ENCODE data around the gene SCLY. TPM values are rescaled to one million over a fixed set of nuclear protein-coding genes. Genes with fewer than 3 reads are reported as not detected.

Gene SCLY
- total and polyA plus RNA-seq, 2 of the 8 experiments (the other 6 are each of a cell fraction or from before 2014, with no cell fraction given), result 79.0 to 79.5 TPM

DNA sequence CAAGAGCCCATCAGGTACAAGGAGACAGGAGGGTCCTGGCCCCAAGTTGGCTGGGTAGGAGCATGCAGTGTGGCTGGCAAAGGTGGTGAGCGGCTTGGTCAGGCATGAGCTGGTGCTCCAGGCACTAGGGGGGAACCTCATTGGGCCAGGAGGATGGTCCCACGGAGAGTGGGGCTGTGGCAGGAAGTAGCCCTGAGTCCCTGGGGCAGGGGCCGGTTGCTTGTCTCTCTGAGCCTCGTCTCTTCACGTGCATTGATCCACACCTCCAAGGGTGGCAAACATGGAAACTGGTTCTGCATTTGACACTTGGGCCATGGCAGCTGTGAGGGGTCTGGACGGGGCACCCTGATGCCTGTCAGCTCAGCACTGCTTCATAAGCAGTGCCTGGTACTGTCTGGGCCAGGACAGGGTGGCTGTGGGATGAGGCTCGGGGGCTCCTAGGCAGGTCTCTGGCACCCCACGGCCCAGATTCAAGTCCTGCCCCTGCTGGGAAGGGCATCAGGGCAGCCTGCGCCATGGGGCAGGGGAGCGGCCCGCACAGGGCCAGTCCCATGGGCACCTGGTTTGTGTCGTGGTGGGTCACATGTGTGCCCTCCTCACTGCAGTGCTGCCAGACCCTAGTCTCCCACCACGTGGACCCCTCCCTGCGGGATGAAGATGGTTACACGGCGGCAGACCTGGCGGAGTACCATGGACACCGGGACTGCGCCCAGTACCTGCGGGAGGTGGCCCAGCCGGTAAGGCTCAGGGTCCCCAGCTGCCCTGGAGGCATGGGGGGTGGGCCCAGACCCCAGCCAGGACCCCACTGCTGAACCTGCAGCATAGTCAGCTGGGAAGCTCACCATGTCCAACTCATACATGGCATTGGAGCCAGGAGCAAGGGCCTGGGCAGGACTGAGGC is 55.7 kb downstream of the SCLY start:
- no peak overlapping the region for H3K14ac ChIP-seq (ENCODE audit: insufficient read length)
- H3K4me3 ChIP-seq (ENCODE audit: extremely low read depth in 1 of 4, insufficient read depth in 2 of 4, low read depth in 3 of 4, low read length in 4 of 4), result no peak overlapping the region
- ChIA-PET CTCF (ENCODE audit: partially characterized antibody) (interaction anchor here (0.8 to 1.5 kb wide), 2 partner anchors 24 to 35 kb away, joined by 3 to 4 read pairs; no protein-coding TSS in a partner anchor), POLR2A (ENCODE audit: partially characterized antibody) (interaction anchor here (0.8 kb wide), 1 partner anchor 12 kb away, joined by 3 read pairs; no protein-coding TSS in a partner anchor)
- H3K27ac ChIP-seq (ENCODE audit: low read depth, low read length), result no peak overlapping the region
- H4K20me1 ChIP-seq (replicated peaks in 1 of 2; ENCODE audit: control insufficient read depth in 1 of 2, insufficient read depth in 2 of 2, low read length in 2 of 2), result no peaks in the 10 kb centered on the region
- H2BK20ac ChIP-seq (ENCODE audit: low read length), result no peak overlapping the region
- peaks cover 0 to 6% (median 2%) of the 10 kb centered on the region in 4 experiments; a peak in 3 of 7 replicates for H3K4me1 ChIP-seq (replicated peaks in 1 of 4; ENCODE audit: control insufficient read depth in 3 of 4, insufficient read depth in 4 of 4, low read length in 3 of 4)
- no peaks in the 10 kb centered on the region; a peak in 1 of 7 replicates for H3K27me3 ChIP-seq (replicated peaks in 1 of 4; ENCODE audit: control insufficient read depth in 3 of 4, extremely low read depth in 1 of 4, insufficient read depth in 3 of 4, low read length in 3 of 4)
- no peak overlapping the region for H3K4me2 ChIP-seq (ENCODE audit: insufficient read depth in 1 of 2, low read depth in 2 of 2, low read length in 2 of 2)
- no peak for DNase-seq (ENCODE audit: low read depth in 1 of 2, low spot score in 2 of 2)
- no peak overlapping the region for H2BK15ac ChIP-seq (ENCODE audit: low read length)
- H2BK120ac ChIP-seq (replicated peaks; ENCODE audit: low read depth, low read length), result no peak overlapping the region
- no peaks in the 10 kb centered on the region for H3K36me3 ChIP-seq (ENCODE audit: control insufficient read depth in 2 of 4, insufficient read depth in 4 of 4, low read length in 3 of 4)
- no peak overlapping the region for H2BK5ac ChIP-seq (ENCODE audit: low read depth, low read length)
- no peak overlapping the region for H2AK5ac ChIP-seq (ENCODE audit: low read depth, low read length)
- H2BK12ac ChIP-seq (ENCODE audit: low read depth, low read length), result no peak overlapping the region
- H3K9ac ChIP-seq (replicated peaks in 1 of 4; ENCODE audit: extremely low read depth in 1 of 4, low read depth in 3 of 4, low read length in 3 of 4), result no peak overlapping the region
- H4K5ac ChIP-seq (ENCODE audit: insufficient read length, low read depth, low read length), result no peak overlapping the region
- H3K9me3 ChIP-seq (ENCODE audit: insufficient read depth in 2 of 2, low read depth in 1 of 2, low read length in 1 of 2), result peaks cover 0 to 5% of the 10 kb centered on the region in 2 experiments; a peak in 1 of 4 replicates
- H4K91ac ChIP-seq (replicated peaks; ENCODE audit: insufficient read length, low read length), result no peak overlapping the region
- H2AFZ ChIP-seq (ENCODE audit: low read length), result no peak overlapping the region
- H3K79me2 ChIP-seq (ENCODE audit: control insufficient read depth in 1 of 2, insufficient read depth in 2 of 2, low read length in 2 of 2), result no peaks in the 10 kb centered on the region
- H3K56ac ChIP-seq (replicated peaks; ENCODE audit: insufficient read length, low read depth, low read length), result no peak overlapping the region
- peaks cover 14% of the 10 kb centered on the region; the same call in 1 of the 2 replicates for H3K23me2 ChIP-seq (ENCODE audit: low read depth, low read length)
- no peak for FAIRE-seq
- no peak overlapping the region for H3K18ac ChIP-seq (ENCODE audit: extremely low read depth, low read length)
- no peak overlapping the region for H4K8ac ChIP-seq (ENCODE audit: extremely low read depth, insufficient read depth, low read length)
- no peak overlapping the region for H3K23ac ChIP-seq (ENCODE audit: insufficient read length)
- H3K4ac ChIP-seq (replicated peaks; ENCODE audit: insufficient read length, low read depth, low read length), result no peak overlapping the region
- H3K79me1 ChIP-seq (ENCODE audit: low read depth, low read length), result no peaks in the 10 kb centered on the region
- 91% methylated on average over 21 of the region's 21 CpGs; no CpG with 5 or more reads in 1 of the 2 experiments for WGBS, 2 experiments (ENCODE audit: extremely low coverage in 1 of 2, insufficient coverage in 1 of 2, insufficient read length in 1 of 2, insufficient replicate concordance in 2 of 2, low coverage in 1 of 2, low lambda C conversion rate in 2 of 2, missing lambda C conversion rate in 1 of 2)
- TF ChIP-seq CEBPB (IDR thresholded peaks at IDR 0.05; ENCODE audit: low read depth, low read length), result no peak
- no peak for TF ChIP-seq SP4 (IDR thresholded peaks at IDR 0.05; ENCODE audit: low read length)
- no peak for TF ChIP-seq CHD2 (IDR thresholded peaks at IDR 0.05; ENCODE audit: low read length)
- no peak for TF ChIP-seq TAF7 (optimal IDR thresholded peaks at IDR 0.05; ENCODE audit: borderline replicate concordance, low read depth, low read length)
- TF ChIP-seq RNF2 (IDR thresholded peaks at IDR 0.05; ENCODE audit: borderline replicate concordance, low read depth, low read length, missing control alignments, poor library complexity, severe bottlenecking), result no peak
- TF ChIP-seq SAP30 (IDR thresholded peaks at IDR 0.05; ENCODE audit: insufficient read depth, insufficient replicate concordance, low read length), result no peak
- TF ChIP-seq SIRT6 (IDR thresholded peaks at IDR 0.05; ENCODE audit: low read length), result no peak
- no peak for TF ChIP-seq KDM1A (IDR thresholded peaks at IDR 0.05; ENCODE audit: borderline replicate concordance, low read length)
- TF ChIP-seq CREB1 (IDR thresholded peaks at IDR 0.05), result no peak
- no peak for TF ChIP-seq KDM5A (IDR thresholded peaks at IDR 0.05; ENCODE audit: low read length)
